NCI-H1417 (cell line): ENCODE measurements around the gene KIF26B.

Experiments used
- DNase-seq, 3 experiments: peaks; one replicate each; lab custom pipeline; 2025; lab: John Stamatoyannopoulos, UW

Gene KIF26B

GRCh38 chr1:245209658-245210435 is 55.1 kb downstream of the KIF26B start:
- DNase-seq = peak in 1 of 3 experiments; percentile 24

DNA sequence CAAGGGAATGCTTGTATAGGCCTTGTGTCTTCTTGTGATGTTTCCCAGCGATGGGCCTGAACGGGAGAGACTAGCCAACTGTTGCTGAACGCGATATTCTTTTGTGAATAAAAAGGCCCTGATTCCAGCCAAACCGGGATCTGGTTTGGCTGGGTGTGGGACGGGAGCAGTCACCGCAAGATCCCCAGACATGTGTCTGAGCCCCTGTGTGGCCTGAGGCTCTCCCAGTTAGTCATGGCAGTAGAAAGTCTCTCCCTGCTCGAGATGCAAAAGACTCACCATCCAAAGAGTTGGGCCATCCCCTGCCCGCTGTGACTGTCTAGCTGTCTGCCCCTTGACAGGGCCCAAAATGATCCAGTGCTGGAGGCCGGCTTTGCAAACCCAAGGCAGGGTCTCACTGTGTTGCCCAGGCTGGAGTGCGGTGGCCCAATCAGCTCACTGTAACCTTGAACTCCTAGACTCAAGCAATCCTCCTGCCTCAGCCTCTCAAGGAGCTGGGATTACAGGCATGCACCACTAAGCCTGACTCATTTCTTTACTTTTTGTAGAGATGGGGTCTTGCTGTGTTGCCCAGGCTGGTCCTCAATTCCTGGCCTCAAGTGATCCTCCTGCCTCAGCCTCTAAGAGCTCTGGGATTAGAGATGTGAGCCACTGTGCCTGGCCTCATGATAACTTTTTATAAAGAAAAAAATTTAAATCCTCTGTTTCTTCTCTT is 56.4 kb downstream of the KIF26B start:
- no peak for DNase-seq

DNA sequence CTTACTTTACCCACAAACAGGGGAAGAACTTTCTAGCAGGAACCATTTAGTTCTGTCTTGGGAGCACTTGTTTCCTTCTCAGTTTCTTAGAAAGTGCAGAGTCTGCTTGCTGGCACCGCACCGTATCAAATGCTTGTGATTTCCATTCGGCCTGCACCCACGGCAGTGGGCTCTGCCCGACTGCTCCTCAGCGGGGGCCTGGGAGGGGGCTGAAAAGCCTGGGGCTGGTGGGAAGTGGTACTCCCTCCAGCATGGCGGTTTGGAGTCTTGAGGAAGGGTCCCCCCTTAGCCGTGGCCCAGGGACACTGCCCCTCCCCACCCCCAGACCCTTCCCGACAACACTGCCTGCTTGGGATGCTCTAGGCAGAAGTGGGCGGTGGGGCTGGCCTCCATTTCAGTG is 57.0 kb downstream of the KIF26B start:
- no peak for DNase-seq

DNA sequence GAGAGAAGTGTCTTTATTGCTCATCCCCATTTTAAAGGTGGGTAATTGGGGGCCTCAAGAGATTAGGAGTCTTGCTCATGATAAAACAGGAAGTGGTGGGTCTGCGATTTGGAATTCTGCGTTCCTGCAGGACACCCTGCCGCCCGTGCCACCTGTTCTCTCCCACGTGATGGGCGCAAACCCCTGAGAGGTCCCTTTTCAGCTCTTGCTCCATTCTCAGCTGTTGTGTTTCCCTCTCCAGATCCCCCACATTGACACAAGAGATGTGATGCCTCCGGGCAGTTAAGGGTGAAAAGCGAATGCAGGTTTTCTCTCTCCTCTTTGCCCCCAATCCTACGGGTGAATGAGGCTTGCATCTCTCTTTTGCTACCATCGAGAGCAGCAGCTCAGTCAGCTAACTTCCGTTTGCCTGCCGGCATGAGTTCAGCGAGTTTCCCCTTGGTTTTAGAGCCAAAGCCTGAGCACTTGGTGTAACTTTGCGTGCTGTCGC is 57.5 kb downstream of the KIF26B start:
- no peak for DNase-seq

DNA sequence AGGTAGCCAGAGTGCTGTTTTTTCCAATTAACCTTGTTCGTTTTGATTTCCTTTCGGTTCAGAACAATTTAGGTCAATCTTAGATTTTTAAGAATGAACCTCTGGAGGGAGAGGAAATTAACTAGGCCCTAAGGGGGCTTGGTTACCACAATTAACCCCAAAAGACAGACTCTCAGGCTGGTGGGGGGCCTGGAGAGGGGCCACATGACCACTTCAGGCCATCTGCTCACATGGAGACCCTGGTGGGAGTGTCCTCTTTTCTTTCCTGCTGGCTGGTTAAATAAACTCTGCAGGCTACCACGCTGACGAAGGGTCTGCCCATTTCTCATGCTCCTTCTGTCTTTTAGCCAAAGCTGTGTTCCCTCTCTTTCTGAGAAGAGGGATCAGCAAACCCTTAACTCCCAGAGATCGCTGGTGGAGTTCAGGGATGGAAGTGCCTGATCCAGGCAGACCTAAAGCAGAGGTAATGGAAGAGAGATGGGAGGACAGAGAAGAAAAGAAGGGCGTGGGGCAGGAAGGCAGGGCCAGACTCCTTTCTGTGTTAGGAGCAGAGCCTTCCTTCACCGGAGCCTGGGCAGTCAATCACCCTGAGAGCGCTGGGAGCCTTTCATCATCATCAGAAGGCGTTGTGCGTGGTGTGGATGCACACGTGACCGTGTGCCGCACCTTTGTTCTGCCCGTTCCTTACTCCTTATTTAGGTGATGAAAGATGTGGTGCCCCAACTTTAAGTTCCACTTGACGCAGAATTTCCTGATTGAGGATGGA is 58.5 kb downstream of the KIF26B start:
- DNase-seq = peak in 2 of 3 experiments; percentile 19 to 65

GRCh38 chr1:245215071-245215470 is 60.3 kb downstream of the KIF26B start:
- no peak for DNase-seq

DNA sequence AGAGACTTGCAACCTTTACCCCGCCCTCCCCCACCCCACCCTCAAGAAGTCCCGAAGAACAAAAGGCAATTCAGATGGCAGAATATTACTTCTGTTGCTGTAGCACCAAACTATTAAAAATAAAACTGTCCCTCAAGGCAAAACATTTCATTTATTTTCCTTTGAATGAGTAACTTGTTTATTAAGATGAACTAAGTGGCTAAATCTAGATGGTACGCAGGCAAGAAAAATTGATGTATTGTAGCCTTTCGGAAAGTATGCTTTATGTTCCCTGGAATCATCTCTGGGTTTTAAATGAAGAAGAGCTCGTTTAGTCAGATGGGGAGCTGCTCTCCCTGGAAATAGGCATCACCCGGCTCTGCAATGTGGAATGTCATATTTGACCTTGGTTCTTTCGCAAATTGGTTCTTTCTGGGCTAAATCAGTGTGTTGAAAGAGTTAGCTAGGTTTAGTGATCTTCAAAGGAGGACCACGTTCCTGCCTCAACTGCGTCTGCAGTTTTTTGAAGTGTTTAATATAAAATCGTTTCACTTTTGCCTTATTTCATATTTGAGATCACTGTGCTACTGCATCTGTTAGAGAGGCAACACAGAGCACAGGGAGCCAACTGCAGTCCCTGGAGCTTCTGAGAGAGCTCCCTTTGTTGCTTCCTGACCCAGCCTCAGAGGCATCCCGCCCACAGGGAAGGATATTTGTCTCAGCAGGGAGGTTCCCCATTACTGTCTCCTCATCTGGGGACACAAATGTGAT is 61.8 kb downstream of the KIF26B start:
- DNase-seq = peak in 1 of 3 experiments; percentile 9

DNA sequence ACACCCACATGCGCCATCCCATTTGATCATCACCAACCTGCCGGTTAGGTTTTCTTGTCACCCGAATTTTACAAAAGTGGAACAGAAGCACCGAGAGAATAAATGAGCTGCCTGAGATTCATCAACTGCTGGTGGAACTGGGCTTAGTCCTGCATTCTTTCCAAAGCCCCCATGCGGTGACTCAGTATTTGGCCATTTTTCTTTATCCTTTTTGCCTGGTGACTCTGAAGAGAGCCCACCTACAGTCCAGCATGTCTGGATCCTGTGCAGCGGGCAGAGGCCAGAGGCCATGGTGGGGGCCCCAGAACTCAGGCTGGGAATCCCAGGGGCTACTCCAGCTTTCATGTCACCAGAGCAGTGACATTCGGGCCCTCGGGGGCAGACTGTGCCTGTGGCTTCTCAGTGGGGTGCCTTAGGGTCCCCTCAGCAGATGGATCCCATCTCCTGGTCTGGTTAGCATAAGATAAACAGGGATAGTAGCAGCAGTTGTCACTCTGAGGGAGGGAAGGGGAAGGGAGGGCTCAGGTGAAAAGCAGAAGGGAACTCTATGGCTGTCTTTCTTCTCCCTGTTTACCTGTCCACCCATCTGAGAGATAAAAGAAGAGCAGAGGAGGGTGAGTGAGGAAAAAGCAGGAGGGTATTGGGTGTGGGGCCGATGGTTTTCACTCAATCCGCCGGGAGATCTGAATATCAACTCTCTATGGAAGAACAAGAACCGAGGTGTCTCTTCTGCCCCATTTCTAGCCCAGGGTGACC is 63.2 kb downstream of the KIF26B start:
- no peak for DNase-seq

GRCh38 chr1:245220381-245220985 is 65.7 kb downstream of the KIF26B start:
- DNase-seq = no peak

DNA sequence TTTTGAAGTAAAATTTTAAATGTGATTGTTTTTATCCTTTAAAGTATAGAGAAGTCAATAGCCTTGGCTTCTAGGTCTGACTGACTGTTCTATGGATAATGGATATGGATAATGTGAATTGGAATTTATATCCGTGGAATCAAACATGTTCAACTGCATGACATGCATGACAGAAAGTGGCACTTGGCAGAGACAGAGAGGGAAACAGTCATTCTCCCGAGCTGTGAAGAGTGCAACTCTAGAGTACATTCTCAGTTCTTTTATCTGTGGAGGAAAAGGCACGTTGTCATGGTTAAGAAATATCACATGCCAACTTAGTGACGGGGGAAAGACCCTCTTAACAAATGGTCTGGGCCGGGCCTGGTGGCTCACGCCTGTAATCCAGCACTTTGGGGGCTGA is 67.0 kb downstream of the KIF26B start:
- DNase-seq = no peak

DNA sequence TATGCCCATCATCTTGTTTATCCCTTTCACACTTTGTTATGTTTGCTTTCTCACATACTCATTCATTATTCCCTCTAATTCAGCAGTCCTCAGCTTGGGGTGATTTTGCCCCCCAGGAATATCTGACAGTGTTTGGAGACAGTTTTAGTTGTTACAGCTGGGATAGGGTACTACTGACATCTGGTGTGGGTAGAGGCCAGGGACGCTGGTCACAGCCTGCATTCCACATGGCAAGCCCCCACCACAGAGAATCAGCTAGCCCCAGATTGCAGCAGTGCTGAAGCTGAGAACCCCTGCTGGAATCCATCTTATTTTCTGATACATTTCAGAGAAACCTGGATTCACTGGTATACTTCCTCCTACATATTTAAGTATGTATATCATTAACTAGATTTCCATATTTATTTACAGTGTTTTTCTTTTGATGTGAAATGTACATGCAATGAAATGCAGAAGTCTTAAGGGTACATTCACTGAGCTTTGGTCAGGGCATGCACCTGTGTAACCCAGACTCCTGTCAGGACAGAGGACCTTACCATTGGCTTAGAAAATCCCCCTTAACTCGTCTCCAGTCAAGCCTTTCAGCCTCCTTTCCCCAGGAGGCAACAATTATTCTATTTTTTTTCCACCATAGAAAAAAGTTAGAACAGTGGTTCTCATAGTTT is 68.3 kb downstream of the KIF26B start:
- no peak for DNase-seq

DNA sequence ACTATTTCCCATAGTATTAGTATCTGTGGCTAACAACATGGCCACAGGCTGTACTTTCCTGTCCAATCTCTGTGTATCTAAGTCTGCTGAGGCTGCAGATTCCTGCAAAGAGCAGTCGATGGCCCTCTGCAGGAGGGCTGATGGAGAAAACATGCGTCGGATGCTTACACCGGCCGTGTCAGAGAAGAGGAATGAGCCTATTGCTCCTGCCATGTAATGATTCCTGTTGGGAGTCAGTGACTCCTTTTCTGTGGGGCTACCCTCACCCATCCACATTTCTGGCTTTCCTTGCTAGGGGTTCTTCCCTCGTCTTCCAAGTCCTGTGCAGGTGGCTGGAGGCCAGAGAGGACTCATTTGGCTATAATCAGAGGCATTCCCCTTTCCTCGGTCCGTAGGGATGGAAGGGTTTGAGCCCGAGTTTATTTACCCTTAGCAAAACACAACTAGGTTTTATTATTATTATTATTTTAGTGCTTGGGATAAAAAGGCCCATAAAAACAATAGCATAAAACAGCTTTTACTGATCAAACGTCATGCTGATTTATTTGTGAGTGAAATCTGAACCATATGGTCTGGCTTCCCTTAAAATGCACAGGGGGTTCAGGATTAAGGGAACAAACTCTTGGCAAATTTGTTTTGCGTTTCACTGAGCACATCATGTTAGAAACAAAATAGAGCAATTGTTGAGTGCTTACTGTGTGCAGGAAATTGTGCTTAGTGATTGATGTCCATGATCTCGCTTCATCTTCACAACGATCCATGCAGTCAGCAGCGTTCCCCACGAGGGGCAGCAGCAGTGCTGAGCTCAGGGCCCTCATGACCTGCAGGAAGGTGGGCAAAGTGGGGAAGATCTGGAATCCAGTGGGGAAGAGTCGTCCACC is 70.8 kb downstream of the KIF26B start:
- no peak for DNase-seq

DNA sequence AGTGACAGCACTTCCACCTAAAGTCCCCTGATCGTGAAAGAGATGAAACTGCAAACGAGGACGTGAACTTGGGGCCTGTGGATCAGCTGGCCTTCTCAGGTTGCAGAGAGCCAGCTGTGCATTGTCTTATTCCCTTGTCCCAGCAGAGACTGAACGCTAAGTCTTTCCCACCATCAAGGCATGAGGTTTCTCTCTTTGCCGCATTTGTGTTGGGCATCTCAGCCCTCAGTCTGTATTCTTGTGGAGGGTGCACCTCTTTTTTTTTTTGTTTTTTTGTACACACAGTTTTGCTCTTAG is 71.4 kb downstream of the KIF26B start:
- no peak for DNase-seq

- no peak for DNase-seq
Observed at GRCh38 chr1:245229051-245229450, 74.3 kb downstream of the KIF26B start.

DNA sequence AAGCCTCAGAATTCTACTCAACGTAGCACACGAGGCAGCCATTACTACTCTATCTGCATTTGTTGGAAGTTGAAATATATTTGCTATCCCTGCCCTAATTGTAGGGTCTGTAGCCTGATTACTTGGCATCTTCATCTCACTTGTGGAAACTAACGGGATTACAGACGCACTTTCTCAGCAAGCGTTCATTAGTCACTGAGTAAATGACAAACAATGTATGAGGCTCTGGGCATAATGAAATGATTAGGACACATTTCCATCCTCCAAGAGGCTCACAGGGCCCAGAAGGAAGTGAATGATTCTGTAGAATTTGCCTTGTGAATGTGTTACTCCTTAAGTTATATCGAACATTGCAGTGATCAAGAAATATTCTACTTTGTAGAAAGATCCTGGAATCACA is 78.1 kb downstream of the KIF26B start:
- peak in 2 of 3 experiments; percentile 5 to 42 for DNase-seq

DNA sequence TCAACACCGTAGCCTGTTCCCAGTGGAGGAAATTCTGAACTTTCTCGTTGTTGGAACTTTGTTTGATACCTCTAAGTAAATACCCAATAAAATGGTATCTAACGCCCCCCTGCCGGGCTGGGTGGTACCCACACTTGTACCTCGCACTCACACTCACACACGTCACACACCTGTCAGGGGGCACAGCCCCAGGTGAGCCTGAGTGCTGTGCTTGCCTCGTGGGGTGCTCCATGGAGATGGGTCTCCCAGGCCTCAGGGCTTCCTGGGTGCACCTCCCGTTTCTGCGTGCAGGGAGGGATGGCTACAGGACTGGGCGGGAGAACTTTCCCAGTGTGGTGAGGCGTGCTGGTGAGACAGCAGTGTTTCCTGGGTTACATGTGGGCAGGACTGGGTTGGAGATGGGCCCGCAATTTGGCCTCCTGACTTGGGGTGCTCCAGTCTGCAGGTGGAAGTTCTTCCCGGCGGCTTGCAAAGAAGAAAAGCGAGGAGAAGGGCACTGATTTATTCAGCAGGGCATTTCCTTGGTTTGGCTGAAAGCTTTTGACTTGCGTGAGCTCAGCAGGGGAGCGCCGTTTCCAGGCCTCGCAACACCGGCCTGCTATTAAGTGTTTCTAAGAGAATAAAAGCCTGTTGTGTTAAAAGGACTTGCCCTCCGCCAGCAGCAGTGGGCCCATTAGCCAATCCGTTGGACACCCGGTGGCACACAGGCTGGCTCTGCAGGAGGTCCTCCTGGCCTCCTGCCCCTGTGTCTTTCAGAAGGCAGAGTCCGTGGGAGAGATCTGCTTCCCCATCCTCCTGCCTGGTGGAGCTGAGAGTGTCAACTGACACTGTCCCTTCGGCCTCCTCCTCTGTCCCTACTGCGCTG is 79.7 kb downstream of the KIF26B start:
- peak; percentile 38 to 97 (median 91) for DNase-seq

DNA sequence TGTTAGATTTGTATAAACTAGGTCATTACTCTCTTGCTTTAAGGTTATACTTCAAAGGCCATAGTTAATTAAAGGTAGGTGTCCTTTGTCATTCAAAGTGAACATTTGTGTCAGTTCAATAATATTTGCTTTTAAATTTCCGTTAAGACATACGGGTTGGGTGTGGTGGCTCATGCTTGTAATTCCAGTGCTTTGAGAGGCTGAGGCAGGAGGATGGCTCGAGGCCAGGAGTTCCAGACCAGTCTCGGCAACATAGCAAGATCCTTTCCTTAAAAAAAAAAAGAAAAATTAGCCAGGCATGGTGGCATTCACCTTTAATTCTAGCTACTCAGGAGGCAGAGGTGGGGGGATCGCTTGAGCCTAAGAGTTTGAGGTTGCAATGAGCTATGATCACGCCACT is 80.4 kb downstream of the KIF26B start:
- DNase-seq = no peak

GRCh38 chr1:245240648-245241165 is 85.9 kb downstream of the KIF26B start:
- no peak for DNase-seq
